ENCODE results near the gene PDIA5.

DNA sequence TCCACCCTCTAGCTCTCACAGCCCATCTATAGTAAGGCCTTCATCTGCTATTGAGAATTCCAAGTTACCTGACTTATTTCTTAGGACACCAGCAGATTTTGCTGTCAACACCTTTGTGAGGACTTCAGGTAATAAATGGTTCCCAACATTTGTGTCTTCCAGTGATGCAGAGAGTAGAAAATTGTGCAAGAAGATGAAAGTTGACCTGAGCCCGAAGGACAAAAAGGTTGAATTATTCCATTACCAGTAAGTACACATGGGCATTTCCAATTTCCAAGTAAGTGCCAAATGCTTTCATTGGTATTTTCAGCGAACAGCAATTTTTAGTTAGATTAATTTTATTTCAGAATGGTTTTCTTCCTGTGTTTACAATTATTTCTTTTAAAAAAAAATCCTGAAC is 35.4 kb downstream of the PDIA5 start:
- TF ChIP-seq, protein P1, sequence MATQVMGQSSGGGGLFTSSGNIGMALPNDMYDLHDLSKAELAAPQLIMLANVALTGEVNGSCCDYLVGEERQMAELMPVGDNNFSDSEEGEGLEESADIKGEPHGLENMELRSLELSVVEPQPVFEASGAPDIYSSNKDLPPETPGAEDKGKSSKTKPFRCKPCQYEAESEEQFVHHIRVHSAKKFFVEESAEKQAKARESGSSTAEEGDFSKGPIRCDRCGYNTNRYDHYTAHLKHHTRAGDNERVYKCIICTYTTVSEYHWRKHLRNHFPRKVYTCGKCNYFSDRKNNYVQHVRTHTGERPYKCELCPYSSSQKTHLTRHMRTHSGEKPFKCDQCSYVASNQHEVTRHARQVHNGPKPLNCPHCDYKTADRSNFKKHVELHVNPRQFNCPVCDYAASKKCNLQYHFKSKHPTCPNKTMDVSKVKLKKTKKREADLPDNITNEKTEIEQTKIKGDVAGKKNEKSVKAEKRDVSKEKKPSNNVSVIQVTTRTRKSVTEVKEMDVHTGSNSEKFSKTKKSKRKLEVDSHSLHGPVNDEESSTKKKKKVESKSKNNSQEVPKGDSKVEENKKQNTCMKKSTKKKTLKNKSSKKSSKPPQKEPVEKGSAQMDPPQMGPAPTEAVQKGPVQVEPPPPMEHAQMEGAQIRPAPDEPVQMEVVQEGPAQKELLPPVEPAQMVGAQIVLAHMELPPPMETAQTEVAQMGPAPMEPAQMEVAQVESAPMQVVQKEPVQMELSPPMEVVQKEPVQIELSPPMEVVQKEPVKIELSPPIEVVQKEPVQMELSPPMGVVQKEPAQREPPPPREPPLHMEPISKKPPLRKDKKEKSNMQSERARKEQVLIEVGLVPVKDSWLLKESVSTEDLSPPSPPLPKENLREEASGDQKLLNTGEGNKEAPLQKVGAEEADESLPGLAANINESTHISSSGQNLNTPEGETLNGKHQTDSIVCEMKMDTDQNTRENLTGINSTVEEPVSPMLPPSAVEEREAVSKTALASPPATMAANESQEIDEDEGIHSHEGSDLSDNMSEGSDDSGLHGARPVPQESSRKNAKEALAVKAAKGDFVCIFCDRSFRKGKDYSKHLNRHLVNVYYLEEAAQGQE (IDR thresholded peaks at IDR 0.05; ENCODE audit: insufficient read depth in 1 of 2, low read depth in 2 of 2, low read length in 2 of 2) = no peak
- TF ChIP-seq POLR2AphosphoS5 (IDR thresholded peaks at IDR 0.05; ENCODE audit: low read depth, low read length) = no peak
- TF ChIP-seq TAF1 (IDR thresholded peaks at IDR 0.05; ENCODE audit: borderline replicate concordance, insufficient read depth, low read length) = no peak
- no peak for TF ChIP-seq SIN3A (IDR thresholded peaks at IDR 0.05; ENCODE audit: borderline replicate concordance, insufficient read depth, low read length)
- no peak for TF ChIP-seq FOXP2 (optimal IDR thresholded peaks at IDR 0.05; ENCODE audit: borderline replicate concordance, extremely low read depth, extremely low read length, insufficient read depth)
